NOMO-1 treated with dmso at 0.1 percent for 144 hours (cell line): ENCODE results near the gene RCOR2.
"Not testable (repeated sequence)": the region's sequence is repeated elsewhere in the genome, so short reads cannot be mapped to it uniquely, and the experiment has no call there.

Source experiments
- DNase-seq: peaks from one replicate; lab custom pipeline; 2025; ENCODE audit not compliant: unreplicated experiment; lab: John Stamatoyannopoulos, UW

The RCOR2 gene

DNA sequence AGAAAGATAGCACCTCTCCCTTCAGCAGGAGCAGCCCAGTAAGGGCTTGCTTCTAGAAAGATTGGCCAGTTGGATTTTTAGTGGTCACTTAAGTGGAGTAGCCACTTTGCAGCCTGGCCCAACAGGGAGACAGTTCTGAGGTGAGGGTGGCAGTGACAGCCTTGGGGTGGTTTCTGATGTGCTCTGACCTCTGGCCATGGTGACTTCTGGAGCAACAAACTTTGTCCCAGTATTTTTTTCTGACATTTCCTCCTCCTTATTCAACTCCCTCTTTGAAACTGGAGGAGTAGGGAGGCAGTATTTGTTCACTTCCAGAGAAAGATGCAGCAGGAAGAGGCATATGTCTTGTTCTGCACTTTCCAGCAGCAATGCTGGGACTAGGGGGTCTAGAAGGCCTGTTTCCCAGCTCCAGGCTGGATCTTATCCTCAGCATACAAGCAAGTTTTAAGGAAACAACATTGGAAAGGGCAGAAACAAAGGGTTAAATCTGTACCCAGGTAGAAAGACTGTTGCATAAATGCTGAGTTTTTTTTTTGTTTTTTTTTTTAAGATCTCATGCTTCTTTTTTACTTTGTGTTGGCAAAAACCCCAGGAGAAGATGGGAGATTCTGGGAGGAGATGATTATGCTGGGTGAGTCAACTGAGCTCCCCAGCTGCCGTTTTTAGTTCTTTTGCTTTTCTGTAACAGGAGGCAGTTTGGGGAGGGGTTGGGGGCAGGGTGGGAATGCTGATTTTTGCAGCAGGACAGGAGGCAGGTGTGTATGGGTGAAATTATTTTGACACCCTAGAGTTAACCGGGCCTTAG, 37.2 kb downstream of the RCOR2 start:
- no peak for DNase-seq

DNA sequence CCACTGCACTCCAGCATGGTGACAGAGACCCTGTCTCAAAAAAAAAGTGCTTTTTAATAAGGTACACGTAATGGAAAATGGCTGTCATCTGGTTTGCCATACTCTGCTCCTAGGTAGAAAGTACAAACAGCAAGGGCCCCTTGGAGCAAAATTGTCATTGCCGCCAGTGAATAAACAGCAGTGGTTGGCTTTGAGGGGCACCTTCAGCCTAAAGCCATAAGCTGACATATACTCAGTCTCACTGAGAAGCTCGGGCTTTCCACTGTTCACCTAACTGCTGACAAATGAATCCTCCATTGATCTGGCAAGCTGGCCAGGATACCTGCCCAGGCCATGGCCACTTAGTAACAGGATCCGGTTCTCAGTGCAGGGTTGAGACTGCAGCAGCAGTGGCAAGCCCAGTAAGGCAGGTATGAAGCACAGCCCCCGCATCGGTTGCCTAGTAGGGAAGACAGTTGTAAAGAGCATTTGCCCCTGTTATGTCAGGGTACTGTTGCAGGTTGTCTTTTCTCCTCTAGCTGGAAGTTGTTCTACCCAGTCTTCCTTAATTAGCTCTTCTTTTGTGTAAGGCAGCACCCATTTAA, 39.2 kb downstream of the RCOR2 start:
- DNase-seq: no peak

DNA sequence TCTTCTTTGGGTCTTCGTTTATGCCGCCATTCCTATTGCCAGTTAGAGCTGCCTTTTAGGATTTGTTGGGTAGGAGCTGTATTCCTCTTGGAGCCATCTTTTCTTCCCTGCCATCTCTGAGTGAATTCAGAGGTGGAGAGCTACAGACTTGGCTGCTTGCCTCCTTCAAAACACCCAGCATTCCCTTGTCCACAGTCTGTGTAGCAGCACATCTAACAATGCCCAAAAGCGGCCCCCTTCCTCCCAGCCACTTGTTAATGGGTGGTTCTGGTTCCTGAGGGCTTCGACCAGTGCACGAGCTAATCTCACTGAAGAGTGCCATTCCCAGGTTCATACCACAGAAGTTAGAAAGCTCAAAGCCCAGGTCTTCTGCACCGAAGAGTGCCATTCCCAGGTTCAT, 40.3 kb downstream of the RCOR2 start:
- no peak for DNase-seq

DNA sequence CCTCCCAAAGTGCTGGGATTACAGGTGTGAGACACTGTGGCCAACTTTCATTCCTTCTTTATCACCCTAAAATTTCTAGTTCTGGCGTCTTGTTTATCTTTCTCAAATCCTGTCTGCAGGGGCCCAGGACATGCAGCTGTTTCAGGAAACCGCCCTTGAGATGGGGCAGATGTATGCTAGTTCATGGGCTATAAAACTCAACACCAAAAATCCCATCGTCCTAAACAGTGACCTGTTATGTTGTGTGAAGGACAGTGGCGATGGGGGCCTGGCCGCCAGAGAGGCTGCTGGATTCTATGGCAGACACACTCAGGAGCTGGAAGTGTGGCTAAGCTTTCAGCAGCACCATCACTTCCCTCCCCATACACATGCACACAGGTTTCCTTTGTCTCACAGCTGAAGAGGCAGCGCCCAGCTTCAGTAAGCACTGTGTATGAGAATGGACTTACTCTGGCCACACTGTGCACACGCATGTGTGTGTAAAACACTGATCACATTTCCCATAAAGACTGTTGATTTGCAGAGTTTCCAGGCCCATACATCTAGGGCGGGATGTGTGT, 41.4 kb downstream of the RCOR2 start:
- DNase-seq: no peak

DNA sequence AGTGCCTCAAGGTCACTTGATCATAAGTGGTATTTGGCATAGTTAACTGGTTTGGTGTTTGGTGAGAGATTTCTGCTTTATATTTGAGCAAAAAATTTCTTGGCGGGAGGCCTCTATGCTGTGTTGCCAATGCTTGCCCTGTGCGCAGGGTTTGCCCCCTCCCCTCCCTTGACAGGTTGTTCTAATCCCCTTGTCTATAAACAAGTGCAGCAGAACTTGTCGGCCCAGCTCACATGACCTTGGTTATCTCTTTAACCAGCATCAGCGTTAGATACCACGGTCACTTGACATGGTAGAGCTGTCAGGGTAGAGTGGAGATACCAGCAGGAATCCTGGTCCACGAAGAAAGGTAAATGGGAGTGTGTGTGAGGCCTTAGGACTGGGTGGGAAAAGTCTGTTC, 42.5 kb downstream of the RCOR2 start:
- DNase-seq: no peak

DNA sequence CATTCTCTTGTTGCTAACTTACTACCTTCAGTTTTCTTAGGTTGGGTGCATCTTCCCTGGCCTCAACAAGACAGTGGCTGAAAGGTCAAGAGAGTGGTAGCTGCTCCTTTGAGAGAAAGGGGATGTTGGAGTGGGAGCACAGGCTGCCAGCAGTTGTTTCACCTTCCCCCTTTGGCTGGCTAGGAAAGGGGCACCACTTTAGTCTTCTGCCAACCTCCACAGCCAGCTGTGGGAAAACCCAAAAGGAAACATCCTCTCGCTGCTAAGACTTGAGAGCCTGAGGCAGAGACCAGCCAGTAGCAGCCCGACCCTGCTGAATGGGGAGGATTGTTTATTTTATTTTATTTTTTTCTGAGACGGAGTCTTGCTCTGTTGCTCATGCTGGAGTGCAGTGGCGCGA, 43.7 kb downstream of the RCOR2 start:
- DNase-seq: no peak

DNA sequence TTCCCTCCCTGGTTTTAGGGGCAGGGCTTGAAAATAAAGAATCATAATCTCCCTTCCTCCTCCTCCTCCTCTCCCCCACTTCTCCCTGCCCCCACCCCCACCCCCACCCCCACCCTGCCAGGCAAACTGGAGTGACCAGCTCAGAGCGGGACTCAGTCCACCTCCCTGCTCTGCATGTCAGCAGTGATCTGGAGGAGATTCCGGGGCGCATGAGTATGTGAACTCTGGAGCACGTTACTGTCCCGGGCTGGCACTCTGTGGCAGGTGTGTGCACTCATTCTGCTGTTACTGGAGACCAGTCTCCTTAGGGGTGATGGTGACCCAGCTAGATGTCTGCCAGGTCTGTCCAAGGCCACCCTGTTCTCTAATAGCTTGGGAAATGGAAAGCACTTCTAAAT, 44.2 kb downstream of the RCOR2 start:
- DNase-seq: no peak

DNA sequence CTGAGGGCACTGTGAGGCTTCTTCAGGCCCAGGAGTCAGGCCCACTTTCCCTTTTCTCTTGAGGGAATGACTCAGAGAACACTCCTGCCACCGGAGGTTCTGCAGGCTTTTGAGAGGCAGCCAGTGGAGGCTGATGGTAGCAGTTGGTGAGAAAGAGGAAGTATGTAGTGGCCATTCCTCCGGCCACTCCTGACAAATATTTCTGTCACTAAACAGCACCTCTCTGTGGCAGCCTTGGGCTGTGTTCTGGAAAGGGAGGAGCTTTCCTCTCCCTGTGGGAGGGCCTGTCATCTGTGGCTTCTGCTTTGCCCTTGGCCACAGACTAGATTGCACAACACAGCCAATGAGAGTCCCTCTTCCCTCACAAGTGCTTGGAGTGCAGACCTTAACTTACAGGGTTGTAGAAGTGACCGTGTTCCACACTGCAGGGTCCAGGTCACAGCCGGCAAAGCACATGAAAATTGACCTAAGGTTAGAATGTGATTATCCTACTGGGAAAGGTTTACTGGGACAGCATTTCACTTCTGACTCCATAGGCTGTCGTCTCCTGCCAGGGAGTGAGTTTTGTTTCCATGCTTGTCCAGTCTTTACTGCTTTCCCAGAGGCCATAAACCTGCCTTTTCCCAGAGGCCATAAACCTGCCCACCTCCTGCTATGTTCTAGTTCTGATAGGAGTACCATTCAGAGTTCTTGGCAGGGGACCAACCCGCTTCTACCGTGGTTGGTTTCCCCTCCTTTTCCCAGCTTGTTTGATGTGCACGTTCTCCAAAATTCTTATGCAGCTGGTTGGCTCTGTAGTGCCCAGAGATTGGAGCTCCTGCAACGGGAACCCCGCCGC, 44.8 kb downstream of the RCOR2 start:
- DNase-seq: peak; percentile 98

DNA sequence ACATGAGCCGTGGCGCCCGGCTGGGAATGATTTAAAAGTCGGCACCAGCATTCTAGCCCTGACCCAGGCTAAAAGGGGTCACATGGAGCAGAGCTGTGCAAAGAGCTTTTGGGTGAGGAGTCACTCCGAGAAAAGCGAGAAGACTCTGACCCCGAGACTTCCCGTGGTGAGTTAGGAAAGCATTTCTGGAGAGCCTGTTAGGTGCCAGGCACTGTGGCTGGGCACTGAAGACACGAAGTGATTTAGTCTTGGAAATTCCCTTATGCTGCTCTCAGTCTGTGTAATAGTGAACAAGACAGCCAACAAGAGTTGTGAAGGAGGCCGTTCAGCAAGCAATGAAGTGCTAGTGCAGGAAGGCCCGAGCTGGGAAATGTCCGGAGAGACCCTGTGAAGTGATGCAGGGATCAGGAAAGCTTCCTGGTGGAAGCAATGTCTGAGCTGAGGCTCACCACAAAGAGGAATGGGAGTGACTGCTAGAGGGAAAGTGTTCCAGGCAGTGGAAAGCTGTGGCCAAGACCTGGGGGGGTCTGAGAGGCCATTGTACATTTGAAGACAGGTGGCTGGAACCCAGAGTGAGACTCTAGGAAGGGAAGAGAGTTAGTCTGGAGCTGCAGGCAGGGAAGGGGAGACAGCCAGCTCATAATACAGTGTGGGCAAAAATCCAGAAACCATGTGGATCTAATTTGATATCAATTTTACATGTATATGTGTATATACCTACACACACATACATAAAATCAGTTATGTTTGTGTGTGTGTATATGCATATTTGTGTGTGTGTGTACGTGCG, 46.4 kb downstream of the RCOR2 start:
- DNase-seq: no peak

DNA sequence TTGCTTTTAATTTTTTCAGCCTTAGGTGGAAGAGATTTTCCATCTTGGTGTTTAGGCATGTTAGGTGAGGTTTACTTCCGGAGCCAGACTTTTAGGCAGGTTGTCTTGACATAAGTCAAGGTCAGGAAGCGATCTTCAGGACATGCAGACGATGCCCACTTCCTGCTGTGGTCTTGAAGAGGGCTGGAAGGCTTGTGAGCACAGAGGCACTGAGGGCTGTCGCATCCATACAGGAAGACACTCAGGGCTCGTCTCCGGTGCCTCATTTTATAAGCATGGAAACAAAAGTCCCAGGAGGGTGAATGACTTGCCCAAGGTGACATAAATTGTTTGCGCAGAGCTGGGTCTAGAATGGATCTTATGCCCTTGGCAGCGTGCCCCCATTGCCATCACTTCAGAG, 47.3 kb downstream of the RCOR2 start:
- no peak for DNase-seq

DNA sequence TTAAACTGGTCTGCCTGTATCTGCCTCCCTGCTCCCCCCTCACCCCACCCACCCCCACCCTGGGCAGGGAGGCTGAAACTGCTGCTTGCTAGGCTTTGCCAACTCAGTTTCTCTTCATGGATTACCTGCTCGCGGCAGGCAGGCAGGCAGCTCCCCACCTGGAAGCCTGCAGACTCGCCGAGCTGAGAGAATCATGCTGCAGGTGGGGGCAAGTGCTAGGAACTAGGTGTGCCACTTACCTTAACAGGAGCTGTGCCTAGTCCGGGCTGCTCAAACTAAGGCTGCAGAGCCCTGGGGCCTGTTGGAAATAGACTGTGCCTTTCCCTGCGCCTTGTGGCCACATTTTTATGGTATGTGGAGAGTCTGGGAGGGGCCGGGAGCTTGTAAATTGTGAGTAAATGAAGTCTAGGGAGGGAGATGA, 47.8 kb downstream of the RCOR2 start:
- DNase-seq: no peak

DNA sequence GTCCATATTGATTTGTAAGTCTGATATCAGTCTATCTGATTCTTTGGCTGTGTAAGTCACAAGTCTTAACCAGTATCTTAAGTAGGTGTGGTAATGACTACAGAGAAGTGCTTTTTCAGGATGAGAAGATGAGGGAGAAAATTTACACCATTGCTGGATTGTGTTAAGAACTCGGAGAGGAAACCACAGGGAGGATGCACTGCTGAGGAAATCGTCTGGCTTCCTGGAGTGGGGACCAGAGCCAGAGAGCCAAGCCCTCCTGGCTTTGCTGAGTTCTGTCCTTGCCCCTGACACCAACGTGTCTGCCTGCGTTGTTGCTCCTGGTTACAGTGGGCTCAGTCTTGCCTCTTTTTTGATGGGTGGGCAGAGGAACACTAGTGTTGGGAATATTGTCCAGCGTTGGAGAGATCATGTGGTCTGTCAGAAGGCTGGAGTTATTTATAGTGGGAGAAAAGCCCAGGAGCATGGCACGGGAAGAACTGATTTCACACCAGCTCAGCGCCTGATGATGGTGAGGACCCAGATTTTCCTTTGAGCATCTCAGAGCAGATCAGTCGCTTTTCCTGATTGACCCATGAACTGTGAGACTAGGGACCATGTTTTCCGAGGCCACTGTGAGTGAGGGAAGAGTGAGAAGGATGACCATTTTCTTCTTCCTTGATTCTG, 48.4 kb downstream of the RCOR2 start:
- DNase-seq: no peak

DNA sequence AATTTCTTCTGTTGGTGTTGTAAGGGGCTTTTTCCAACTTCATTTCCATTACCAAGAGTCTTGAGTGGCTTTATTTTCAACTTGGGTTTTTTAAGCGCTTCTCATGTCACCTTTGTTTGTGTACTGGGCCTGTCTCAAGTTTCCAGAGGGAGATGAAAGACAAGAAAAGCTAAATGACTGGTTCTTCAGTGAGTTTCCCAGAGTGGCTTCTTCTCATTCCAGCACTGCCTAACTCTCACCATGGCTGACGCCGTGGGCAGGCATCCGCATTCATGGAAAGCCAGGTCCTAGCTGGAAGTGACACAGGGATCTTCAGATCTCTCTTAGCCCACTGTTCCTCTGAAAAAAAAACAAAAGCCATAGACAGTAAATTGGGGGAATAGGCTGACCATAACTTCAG, 49.5 kb downstream of the RCOR2 start:
- no peak for DNase-seq

DNA sequence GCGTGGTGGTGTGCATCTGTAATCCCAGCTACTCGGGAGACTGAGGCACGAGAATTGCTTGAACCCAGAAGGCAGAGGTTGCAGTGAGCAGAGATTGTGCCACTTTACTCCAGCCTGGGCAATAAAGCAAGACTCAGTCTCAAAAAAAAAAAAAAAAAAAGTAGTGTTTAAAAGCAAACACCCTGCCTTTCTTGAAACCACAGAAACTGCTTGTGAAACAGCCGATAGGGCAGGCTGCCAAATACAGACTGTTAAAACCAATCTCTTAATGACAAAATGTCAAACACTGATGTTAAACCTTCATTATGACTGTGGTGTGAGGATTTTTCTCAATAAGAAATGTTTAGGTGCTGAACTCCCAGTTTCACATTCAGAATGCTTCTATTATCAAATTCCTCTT, 50.8 kb downstream of the RCOR2 start:
- DNase-seq: peak; percentile 38

DNA sequence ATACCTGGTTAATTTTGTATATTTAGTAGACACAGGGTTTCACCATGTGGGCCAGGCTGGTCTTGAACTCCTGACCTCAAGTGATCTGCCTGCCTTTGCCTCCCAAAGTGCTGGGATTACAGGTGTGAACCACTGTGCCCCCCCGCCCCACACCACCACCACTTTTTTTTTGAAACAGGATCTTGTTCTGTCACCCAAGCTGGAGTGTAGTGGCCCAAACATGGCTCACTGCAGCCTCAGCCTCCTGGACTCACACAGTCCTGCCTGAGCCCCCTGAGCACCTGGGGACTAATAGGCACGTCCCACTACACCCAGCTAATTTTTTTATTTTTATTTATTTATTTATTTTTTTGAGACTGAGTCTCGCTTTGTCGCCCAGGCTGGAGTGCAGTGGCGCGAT, 53.3 kb downstream of the RCOR2 start:
- DNase-seq: not testable (repeated sequence)

DNA sequence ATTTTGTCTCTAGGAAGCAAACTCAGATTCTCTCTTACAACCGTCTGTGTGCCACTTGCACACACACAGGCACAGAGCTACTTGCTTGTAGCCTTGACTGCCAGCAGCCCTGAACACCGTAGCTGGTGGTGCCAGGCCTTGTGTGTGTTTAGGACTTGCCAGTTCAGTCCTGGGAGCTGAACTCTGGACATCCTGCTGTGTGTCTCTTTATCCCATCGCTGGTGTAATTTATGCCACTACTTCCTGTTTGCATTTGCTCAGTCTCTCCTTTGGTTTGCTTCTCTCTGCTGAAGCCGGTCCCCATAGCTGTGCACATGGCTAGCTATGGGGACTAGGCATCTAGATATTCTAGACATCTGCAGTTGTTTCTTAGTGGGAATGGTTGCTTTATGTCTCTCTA, 54.0 kb downstream of the RCOR2 start:
- DNase-seq: peak; percentile 30
